GM04504 (cell line): ENCODE results near the gene DRAXIN.

Experiments
- DNase-seq: peaks from one replicate; pipeline ENCODE4 v3.0.0-alpha.2; 2012; ENCODE audit warnings: low read depth

DRAXIN gene

DNA sequence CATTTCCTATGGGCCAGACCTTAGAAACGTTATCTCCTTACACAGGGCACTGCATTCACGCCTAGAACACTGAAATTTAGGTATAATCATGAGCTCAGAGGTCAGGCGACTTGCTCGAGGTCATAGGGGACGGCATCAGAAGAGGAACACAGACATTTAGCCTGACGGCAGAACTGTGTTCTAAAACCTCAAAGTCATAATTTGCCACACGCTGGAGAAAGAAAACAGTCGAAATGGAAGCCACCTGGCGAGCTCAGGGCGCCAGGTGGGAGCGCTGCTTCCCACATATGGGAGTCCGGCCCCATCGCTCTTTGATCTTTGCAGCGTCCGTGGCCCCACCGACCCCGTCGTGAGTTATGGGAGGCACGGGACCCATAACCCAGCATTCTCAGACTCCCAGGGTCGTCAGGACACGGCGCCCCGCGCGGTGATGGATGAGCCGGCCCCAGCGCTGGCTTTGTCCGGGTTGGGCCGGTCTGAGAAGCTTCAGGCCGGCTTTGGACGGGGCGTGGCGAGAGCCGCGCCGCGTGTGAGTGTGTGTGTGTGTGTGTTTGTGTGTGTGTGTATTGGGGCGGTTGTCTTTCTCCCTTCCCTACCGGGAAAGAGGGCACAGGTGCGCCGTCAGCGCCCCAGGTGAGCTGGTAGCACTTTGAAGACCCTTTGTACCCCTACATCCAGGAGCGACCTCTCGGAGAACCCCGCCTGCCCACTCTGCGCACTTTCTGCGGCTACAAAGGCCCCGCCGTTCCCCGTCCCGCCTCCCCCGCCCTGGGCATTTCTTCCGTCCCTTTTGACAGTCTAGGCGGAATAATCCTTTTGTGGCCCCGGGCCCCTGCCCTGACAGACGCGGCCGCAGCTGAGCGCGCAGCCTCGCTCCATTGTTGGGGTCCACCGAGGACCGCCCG is 861 bp upstream of the DRAXIN start:
- no peak for DNase-seq

DNA sequence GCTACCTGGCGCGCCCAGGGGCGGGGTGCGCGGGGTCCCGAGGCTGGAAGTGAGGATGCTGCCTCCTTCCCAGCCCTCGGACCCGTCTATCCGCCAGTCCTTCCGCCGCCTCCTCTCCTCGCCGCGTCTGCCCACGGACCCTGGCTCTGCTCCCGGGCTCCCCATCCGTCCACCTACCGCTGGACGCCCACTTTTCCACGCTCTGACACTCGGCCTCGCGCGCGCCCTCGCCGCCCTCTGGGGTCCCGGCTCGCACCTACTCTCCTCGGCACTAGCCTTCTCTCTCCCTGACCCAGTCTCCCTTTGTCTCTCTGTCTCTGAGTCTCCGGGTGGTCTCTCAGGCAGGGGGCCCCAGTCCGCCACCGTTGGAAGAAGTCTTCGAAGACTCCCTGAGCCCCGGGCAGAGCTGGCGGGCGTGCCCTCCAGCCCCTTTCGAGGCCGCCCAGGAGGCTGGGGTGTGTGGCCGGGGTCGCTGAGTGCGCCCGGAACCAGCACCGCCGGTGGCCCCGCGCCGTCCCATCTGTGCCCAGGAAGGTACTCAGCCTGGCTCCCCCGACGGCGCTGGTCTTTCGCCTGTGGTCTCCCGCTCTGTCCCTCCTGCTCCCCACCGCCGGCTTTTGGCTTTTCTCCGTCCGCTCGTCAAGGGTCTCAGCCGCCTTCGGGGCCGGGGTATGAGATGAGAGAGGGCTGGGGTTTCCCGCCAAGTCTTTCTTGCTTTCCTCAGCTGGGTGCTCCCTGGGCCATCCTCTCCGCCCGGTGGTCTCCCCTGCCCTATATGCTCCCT is 610 bp downstream of the DRAXIN start:
- DNase-seq, result no peak

DNA sequence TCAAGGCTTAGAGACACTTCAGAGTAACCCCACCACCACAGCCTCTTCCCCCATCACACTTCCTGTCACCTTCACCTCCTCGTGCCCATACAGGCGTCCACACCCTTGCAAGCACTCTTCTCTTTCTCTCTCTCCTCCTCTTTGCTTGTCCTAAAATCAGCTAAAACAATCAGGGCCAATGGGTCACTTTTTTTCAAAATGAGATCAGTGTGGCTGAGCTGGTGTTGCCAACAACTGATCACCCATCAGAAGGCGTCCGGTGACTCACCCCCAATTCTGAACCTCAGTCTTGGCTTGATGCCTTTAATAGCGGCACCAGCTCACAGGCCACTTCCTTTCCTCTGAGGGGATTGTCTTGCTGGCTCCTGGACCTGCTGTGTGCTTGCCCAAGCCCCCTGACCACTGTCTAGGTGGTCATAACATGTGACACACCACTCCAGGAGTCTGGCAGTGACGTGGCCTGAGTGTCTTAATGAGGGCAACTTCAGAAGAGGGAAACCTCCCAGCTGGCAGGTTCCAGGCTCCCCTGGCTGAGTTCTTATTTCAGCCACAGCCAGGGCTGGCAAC is 1.6 kb downstream of the DRAXIN start:
- peak; percentile 72 for DNase-seq

DNA sequence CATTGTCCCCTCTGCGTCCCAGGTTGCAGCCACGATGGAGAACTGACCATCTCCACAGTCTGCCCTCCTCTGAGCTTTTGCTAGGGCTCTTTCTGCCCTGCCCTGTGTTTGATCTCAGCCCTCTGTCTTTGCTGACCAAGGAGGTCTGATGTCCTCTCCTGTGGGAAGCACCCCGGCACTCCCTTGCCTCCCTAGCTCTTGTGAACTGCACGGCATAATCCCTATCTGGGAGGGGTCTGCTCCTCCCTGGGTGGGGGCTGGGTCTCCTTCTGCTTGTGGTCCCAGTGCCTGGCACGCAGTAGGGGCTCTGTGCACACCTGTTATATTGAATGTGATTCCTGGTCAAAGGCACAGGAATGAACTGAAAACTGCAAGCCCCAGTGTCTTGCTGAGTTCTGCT is 2.4 kb downstream of the DRAXIN start:
- no peak for DNase-seq

DNA sequence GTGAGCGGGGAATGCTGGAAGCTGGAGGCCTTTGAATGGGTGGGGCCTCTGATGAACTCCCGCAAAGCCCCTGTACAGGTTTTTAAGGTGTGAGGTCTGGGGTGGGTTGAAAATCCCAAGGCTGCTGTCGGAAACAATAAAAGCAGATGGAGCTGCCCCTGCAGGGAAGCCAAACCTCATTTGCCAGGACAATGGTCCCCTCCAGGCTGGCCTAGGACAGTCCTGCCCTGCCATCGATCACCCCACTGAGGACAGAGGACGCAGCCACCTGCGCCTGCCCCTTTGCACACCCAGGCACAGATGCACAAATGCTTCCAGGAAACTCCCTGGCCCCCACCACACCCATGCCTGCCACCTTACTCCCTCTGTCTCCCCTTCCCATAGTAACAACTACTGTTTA is 4.4 kb downstream of the DRAXIN start:
- DNase-seq, result no peak

DNA sequence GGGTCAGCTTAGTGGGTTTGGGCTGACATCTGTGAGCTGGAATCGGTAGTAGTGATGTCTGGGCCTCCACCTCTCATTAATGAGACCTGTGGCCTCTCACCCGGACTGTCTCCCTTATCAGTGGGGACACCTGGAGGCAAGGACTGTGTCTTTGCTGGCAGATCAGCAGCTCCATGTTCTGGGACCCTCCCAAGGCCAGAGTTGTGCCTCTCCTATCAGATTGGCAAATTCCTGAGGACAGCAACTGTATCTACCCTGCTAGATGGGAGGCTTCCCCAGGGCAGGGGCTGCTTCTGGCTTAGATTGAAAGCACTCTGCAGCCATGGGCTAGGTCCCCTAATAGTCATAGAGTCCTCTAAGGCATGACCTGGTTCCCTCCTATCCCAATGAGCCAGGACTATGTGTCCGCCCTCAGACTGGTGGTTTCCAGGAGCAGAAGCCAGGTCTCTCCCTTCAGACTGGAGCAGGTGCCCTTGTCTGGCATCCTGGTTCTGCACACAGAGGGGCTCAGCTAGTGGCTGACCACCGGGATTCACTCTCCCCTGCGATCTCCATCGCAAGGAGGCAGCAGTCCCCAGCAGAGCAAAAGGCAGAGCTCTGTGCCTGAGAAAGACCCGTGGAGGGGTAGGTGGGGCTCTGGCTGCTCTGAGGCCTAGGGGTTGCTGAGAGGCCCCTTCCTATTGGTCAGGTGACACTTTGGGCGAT is 5.8 kb downstream of the DRAXIN start:
- no peak for DNase-seq

DNA sequence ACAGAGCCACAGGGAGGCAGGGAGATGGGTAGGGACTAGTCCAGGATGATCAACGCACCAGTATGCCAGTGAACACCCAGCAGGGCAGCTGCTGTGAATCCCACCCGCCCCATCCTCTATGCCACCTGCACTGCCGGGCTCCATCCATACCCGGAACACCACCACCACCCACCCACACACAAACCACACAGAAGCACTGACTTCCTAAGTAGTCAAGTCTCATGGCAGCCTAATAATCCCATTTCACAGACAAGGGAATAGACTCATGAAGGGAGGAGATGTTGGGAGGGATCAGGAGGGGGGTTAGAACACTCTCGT is 6.3 kb downstream of the DRAXIN start:
- DNase-seq, result no peak

DNA sequence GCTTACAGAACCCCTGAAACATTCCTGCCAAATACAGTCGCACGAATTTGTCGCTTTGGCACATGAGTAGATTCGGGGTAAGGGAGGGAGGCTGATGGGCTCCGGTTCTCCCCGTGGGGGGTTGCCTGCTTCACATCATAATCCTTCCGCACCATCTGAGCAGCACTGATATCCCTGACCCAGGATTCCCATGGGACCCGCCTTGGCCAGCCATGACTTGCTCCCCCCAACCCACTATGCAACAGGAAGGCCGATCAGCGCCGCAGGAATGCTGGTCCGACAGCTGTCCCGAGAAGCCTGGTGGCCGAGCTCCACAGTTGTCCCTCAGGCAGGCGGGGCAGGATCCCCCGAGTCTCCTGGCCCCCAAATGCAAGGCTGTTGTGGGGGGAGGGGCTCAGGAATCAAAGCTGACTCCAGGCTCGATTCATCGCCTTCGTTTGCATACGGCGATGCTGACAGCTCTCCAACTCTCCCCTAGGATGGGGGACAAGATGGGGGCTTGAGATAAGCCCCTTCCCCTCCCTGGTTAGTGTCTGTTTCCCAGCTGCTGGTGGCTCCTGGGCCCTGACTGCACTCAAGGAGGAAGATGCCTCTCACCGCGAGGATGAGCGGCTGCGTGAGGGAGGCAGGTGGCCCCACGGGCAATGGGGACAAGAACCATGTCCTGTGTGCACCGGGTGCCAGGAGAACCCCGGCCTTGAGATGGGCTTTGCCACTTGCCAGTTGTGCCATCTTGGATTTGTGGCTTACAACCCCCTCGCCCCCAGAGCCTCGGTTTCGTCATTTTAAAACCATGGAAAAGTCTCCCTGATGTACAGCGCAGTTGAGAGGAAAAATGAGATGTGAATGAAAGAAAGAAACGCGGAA is 9.3 kb downstream of the DRAXIN start:
- DNase-seq, result no peak

DNA sequence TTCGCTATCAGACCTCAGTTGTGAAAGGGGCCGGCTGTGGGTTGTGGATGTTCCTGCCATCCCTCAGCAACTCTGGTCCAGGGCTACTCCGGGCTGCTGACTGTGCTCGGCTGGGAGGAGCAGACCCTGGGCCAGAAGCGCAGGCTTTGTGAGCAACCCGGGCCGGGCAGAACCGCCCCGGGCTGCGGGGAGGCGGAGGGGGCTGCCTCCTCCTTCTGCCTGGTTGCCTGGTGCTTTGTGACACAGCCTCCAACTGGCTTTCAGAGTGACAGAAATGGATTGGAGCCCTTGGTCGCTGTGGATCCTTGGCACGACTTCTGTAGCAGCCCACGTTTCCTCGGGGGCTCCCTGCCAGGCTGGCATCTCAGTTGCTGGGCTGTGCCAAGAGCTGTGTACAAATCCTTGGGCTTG is 10.0 kb downstream of the DRAXIN start:
- DNase-seq, result no peak

DNA sequence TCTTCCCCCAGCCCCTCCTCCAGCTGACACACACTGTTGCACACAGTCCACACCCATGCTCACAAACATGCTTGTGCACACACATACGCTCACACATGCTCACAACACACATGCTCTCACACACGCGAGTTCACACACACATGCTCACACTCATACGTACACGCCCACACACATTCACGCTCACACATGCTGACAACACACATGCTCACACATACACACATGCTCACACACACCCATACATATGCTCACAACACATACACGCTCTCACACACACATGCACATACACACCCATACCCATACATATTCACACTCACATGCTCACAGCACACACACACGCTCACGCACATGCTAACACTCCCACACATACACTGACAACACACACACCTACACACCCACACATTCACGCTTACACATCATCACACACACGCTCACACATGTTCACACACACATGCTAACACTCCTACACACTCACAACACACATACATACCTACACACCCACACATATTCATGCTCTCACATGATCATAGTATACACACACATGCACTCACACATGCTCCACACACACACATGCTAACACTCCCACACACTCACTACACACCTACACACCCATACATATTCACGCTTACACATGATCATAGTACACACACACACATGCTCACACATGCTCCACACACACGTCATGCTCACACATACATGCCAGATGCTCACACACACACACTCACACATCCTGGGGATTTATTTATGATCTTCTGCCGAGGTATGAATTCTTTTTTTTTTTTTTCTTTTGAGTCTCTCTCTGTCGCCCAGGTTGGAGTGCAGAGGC is 10.7 kb downstream of the DRAXIN start:
- DNase-seq, result no peak

DNA sequence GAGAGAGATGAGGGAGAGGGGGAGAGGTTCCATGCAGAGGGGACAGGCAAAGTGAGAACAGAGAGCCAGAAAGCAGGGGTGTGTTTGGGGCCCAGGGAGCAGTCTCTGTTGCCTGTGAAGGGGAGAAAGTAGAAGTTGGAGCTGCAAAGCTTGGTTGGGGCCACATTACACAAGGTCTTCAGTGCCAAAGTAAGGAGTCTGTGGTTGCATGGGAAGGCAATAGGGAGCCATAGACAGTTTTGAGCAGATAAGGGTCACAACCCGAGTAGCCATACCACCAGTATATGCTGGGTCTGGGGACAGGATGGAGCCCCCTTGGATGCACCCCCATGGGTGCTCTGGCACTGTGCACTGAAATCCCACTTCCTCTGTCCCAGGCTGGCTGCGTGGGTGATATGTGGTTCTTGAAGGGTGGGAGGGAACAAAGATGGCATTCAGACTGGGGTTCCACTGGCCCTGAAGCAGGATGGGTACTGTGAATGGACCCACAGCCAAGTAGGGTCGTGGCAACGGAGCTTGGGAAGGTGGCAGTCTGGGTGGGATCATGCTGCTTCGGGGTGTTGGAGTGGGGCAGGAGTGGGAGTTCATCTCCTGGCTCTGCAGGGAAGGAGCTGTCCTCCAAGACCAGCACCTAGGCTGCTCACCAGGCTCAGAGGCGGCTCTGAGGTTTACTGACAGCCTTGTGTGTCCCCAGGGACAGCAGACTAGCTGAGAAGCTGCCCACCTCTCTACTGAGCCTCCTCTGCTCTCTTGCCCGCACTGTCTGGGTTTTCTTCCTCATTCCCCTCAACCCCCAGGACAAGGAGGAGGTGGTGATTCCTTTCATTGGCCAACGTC is 12.1 kb downstream of the DRAXIN start:
- DNase-seq, result no peak

DNA sequence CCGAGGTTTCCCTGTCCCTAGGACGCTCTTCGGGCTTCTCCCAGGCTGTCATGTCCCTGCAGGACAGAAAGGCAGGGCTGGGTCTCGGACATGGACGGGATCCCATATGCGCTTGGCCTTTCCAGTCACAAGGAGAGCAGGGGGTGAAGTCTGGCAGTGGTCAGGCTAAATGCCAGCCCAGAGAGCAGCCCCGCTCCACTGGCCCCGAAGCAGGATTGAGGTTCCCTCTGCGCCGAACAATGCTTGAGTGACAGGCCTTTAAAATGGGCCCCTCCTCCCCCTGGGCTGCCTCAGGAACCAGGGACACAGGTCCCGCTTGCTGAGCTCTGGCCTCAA is 12.7 kb downstream of the DRAXIN start:
- no peak for DNase-seq

DNA sequence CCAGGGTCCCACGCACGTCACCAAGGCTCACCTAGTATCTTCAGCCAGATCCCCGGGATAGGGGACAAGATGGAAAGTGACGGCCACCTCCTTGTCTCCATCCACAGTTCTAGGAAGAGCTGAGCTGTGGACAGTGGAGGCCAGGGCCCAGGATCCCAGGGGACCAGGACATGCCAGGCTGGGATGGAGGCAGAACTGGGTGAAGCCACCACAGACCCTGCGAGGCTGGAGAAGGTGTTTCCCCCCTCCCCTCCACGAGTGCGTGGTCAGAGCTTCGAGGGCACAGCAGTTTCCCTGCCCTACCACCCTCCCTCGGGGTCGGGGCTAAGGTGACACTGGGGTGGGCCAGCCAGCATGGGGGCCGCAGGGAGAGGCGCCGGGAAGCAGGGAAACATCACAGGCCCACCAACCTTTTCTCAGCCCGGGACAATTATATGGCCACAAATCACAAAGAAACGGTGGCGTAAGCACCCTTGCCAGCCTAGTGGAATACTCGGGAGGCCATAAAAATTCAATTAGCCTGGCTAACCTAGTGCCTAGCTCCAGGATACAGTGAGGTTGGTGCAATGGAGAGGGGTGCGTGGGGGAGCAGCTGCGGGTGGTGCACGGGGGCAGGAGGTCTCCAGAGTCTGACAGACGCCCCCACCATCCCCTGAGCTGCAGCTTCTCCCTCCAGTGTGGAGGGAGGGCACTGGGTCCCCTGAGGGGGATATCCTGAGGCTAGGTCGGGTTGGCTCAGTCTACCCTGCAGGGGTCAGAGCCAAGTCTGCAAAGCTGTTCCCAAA is 13.4 kb downstream of the DRAXIN start:
- no peak for DNase-seq

DNA sequence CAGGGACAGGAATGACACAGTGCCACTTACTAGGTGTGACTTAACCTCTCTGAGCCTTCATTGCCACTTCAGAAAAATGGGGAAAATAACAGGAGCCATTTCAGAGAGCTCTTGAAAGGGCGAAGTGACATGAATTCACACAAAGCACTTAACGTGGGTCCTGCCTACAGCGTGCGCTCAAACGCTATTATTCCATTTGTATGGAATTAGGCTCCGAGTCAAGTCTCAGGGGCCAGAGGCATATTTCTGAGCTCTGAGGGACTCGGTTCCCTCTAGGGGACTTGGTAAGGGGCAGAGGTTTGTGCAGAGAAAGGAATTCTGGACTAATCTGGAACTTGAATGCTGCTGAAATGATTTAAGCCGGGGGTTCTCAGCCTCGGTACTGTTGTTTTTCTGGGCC is 14.1 kb downstream of the DRAXIN start:
- DNase-seq, result no peak

DNA sequence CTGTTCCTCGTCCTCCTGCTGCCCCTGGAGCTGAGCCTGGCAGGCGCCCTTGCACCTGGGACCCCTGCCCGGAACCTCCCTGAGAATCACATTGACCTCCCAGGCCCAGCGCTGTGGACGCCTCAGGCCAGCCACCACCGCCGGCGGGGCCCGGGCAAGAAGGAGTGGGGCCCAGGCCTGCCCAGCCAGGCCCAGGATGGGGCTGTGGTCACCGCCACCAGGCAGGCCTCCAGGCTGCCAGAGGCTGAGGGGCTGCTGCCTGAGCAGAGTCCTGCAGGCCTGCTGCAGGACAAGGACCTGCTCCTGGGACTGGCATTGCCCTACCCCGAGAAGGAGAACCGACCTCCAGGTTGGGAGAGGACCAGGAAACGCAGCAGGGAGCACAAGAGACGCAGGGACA is 14.8 kb downstream of the DRAXIN start:
- DNase-seq, result no peak

DNA sequence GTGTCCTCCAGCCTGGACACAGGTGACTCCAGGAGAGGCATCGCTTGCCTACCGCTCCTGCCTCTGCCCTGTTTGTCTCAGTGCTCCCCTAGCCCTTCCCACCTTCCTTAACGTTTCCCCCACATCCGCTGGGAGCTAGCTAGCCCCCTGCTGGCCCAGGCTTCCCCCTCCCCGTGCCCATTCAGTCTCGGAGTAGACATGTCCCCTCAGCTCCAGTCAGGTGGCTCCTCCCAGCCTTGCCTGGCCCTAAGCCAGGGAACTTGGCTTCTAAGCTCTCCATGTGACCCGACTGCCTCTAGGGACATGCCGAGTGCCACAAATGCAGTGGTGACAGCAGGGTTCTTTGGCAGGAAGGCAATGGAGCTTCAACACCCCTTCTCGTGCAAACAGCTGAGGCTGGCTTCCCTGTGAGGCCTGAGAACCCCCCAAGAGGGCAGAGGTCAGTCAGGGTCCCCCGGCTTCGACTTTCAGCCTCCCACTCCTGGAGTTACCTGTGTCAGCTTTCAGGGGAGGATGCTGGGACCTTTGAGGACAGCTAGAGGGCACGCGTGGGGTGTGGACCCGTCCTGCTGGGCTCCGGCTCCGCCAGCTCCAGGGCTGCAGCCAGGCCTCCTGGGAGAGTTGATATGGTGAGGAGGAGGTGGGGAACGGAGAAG is 16.2 kb downstream of the DRAXIN start:
- DNase-seq, result no peak

DNA sequence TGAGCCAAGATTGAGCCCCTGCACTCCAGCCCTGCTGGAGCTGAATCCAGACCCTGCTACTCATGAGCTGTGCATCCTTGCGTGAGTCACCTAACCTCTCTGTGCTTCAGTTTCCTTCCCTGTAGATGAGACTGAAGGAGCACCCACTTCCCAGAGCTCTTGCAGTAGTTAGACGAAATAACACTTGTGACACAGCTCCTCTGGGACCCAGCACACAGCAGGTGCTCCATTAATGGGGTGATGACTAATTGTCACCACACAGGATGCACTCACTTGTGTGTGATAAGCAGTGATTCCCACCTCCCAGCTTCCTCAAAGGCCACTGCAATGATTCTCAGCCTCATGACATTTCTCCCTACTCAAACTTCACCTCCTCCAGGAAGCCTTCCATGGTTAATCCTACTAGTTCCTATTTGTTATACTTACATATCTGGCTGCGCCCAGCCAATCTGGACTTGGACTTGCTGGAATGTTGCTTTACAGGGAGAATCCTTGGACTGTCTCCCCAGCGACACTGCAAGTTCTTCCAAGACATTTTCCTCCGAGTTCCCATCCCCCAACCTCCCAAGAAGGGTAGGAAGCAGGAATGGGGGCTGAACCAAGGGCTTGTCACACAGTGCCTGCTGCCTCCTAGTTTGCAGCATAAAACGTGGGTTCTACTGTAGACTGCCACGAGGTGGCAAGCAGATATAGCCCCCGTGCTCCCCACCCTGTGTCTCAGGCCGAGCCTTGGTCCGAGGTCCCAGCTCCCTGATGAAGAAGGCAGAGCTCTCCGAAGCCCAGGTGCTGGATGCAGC is 17.2 kb downstream of the DRAXIN start:
- DNase-seq, result no peak

DNA sequence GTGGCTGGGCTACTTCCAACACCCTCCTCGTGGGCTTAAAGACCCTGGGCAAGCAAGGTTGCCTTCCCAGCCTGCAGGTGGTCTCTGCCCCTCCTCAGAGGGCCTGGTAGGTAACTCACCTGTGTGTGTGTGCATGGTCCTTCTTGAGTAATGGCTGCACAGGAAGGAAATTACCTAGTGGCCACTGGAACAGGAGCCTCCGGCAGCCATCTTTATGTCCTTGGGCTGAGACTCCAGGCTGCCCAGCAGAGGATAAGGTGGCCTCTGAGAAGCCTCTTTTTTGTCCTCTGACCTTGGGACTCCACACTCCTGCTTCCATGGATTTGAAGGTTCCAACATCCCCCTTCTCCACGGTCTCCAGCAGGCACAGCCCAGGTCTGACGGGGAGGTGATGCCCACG is 20.0 kb downstream of the DRAXIN start:
- no peak for DNase-seq
